HEK293T (cell line): Measurements from ENCODE around the gene AZI2.

Source experiments
- CTCF ChIA-PET: fragments of 350-600 bp; formaldehyde crosslinking; extraction: SDS; loops from one replicate; lab custom pipeline; 2021; ENCODE audit warnings: antibody characterized with exemption, inconsistent platforms; lab: Yijun Ruan, JAX
- POLR2A ChIA-PET: fragments of 350-600 bp; formaldehyde crosslinking; extraction: SDS; loops from one replicate; lab custom pipeline; 2020; ENCODE audit warnings: antibody characterized with exemption, inconsistent platforms; lab: Yijun Ruan, JAX
- DNase-seq: peaks from one replicate; pipeline ENCODE4 v3.0.0; 2012; ENCODE audit warnings: mixed read lengths; ENCODE audit errors: extremely low spot score
- ARNT ChIP-seq: fragments of 450-650 bp; IDR thresholded peaks from 2 replicates; pipeline ENCODE4 v1.6.1; 2017; ENCODE audit warnings: mild to moderate bottlenecking
- BHLHE40 ChIP-seq: fragments of 450-650 bp; IDR thresholded peaks from 2 replicates; pipeline ENCODE4 v1.6.1; 2016; ENCODE audit warnings: mild to moderate bottlenecking, moderate library complexity, borderline replicate concordance
- CTBP1 ChIP-seq: fragments of 450-650 bp; IDR thresholded peaks from 2 replicates; pipeline ENCODE4 v1.6.1; 2016; ENCODE audit warnings: borderline replicate concordance
- ELF4 ChIP-seq: fragments of 450-650 bp; IDR thresholded peaks from 2 replicates; pipeline ENCODE4 v1.6.1; 2017; ENCODE audit warnings: antibody characterized with exemption
- FOXA1 ChIP-seq: fragments of 450-650 bp; IDR thresholded peaks from 2 replicates; pipeline ENCODE4 v1.6.1; 2016; ENCODE audit warnings: mild to moderate bottlenecking
- FOXK2 ChIP-seq: fragments of 450-650 bp; IDR thresholded peaks from 2 replicates; pipeline ENCODE4 v1.6.1; 2016; ENCODE audit warnings: mild to moderate bottlenecking
- FOXM1 ChIP-seq: fragments of 450-650 bp; IDR thresholded peaks from 2 replicates; pipeline ENCODE4 v1.6.1; 2017; ENCODE audit warnings: mild to moderate bottlenecking, borderline replicate concordance
- HDGF ChIP-seq: fragments of 450-650 bp; IDR thresholded peaks from 2 replicates; pipeline ENCODE4 v1.6.1; 2017; ENCODE audit warnings: antibody characterized with exemption, borderline replicate concordance
- L3MBTL2 ChIP-seq: fragments of 450-650 bp; conservative IDR thresholded peaks from 2 replicates; pipeline ENCODE4 v1.6.1; 2016; ENCODE audit warnings: mild to moderate bottlenecking
- LEF1 ChIP-seq: fragments of 450-650 bp; IDR thresholded peaks from 2 replicates; pipeline ENCODE4 v1.6.1; 2017; ENCODE audit warnings: mild to moderate bottlenecking, borderline replicate concordance
- NFRKB ChIP-seq: fragments of 450-650 bp; IDR thresholded peaks from 2 replicates; pipeline ENCODE4 v1.6.1; 2016; ENCODE audit warnings: mild to moderate bottlenecking, moderate library complexity
- SP1 ChIP-seq: fragments of 450-650 bp; IDR thresholded peaks from 2 replicates; pipeline ENCODE4 v1.6.1; 2017
- SUZ12 ChIP-seq: fragments of 450-650 bp; IDR thresholded peaks from 2 replicates; pipeline ENCODE4 v1.6.1; 2016; ENCODE audit warnings: mild to moderate bottlenecking
- TARDBP ChIP-seq: fragments of 450-650 bp; IDR thresholded peaks from 2 replicates; pipeline ENCODE4 v1.6.1; 2016
- ZNF384 ChIP-seq: fragments of 450-650 bp; IDR thresholded peaks from 2 replicates; pipeline ENCODE4 v1.6.1; 2016
- TF ChIP-seq, protein P1 (sequence below): fragments of 450-650 bp; IDR thresholded peaks from 2 replicates; pipeline ENCODE4 v1.6.1; 2016

The AZI2 gene

DNA sequence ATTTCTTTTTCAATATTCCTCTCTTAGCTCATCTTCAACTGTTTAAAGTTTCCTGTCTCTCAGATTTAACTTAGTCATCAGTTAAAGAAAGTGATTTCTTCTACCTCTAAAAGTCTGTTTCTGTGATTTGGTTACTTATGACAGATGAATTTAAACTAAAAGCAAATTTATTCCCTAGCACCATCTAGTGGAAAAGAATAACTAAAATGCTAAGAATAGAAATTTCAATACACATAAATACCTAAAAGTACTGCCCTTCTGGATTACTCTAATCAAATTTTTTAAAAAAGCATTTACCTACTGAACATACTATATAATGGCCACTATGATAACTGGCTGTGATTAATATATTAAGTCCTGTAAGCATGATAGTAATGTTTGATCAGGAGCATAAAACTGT is 14.1 kb downstream of the AZI2 start:
- ChIA-PET POLR2A (interaction anchor here (1.5 kb wide), 1 partner anchor 14 kb away, joined by 4 read pairs; the partner anchor contains the start of genes AZI2 and ZCWPW2), CTCF (interaction anchor here (0.7 to 1.7 kb wide), 2 partner anchors 623 to 1891 kb away, joined by 3 to 6 read pairs; no protein-coding TSS in a partner anchor)
- no peak for DNase-seq
- TF ChIP-seq SUZ12 (no peak), FOXA1 (no peak), SP1 (no peak), ELF4 (no peak)

DNA sequence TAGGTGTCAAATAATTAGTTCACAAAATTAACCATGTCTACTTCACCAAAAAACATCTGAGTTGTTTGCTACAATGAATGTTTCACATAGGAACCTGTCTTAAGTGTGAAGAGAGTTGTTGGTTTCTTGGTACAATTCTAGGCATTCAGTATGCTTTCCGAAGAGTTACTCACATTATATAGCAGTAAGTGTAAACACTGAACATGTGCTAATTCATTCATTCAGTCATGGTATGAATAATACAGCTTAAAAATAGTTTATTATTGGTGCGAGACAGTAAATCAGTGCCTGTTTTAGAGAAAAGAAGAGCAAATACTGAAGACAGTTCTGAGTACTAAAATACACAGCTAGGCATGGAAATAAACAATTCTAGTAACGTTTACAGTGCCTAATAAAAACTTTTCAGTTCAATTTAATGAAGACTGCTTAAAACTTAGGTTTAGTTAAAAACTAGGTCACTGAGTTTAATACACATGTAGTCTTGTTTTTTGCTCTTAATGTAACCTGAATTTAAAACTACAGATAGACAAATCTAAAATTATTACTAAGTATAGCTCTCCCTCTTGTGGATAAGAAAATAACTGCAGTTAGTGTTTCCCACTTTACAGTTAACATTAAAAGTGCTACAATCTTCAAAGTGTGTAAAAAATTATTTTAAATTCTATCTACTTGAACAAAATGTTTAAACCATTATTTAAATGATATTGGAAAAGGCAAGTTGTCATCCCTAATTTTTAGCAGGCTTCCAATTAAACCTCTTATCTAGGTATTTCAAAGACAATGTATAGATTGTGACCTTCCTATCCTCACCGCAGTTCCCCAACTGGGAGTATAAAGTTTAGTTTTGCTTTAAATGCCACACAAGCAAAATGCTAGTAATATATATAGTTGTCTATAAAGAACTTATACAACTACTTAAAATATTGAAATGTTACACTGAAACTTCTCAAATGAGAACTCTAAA is 20.2 kb downstream of the AZI2 start:
- DNase-seq: no peak
- CTCF ChIA-PET: interaction anchor here (0.7 to 2.1 kb wide), 4 partner anchors 11 to 617 kb away, joined by 4 to 8 read pairs (median 6); partner anchors contain the start of genes AZI2, EOMES and ZCWPW2
- TF ChIP-seq FOXK2: no peak
- TF ChIP-seq CTBP1: no peak
- TF ChIP-seq SP1: no peak
- no peak for TF ChIP-seq TARDBP
- TF ChIP-seq ARNT: no peak
- TF ChIP-seq BHLHE40: no peak
- no peak for TF ChIP-seq SUZ12
- TF ChIP-seq L3MBTL2: no peak
- no peak for TF ChIP-seq ZNF384
- TF ChIP-seq HDGF: no peak
- TF ChIP-seq, protein P1, sequence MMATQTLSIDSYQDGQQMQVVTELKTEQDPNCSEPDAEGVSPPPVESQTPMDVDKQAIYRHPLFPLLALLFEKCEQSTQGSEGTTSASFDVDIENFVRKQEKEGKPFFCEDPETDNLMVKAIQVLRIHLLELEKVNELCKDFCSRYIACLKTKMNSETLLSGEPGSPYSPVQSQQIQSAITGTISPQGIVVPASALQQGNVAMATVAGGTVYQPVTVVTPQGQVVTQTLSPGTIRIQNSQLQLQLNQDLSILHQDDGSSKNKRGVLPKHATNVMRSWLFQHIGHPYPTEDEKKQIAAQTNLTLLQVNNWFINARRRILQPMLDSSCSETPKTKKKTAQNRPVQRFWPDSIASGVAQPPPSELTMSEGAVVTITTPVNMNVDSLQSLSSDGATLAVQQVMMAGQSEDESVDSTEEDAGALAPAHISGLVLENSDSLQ: no peak
- TF ChIP-seq FOXM1: no peak
- TF ChIP-seq FOXA1: no peak
- TF ChIP-seq NFRKB: no peak
- TF ChIP-seq LEF1: no peak
- no peak for TF ChIP-seq ELF4
- POLR2A ChIA-PET: interaction anchor here (0.6 to 1.1 kb wide), 2 partner anchors 20 to 89 kb away, joined by 3 to 7 read pairs; partner anchors contain the start of genes AZI2 and ZCWPW2

DNA sequence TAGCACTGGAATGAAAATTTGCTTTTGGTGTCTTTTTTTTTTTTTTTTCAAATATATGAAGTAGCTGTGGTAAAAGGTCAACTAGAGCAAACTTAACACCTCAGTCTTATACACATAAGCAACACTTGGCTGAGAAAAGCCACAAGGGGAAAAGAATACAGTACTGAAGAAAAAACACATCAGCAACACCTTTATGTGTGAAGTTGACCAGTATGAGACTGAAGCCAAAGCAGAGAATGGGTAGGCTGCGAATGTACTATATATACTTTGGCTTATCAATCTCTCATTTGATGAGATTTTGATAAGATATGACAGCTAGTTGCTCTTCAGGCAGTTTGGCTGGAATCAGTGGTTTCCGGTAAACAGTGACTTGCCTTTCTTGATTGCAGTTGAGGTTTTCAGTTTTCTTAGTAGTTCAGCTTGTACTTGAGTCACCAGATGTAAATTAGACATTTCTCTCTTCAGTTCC is 22.1 kb downstream of the AZI2 start:
- ChIA-PET CTCF (interaction anchor here (0.8 kb wide), 1 partner anchor 611 kb away, joined by 4 read pairs; no protein-coding TSS in a partner anchor), POLR2A (no interaction called here)
- TF ChIP-seq NFRKB: no peak
- no peak for TF ChIP-seq SUZ12
- no peak for TF ChIP-seq L3MBTL2
- no peak for TF ChIP-seq CTBP1
- TF ChIP-seq, protein P1: no peak
- no peak for TF ChIP-seq ZNF384
- no peak for DNase-seq

DNA sequence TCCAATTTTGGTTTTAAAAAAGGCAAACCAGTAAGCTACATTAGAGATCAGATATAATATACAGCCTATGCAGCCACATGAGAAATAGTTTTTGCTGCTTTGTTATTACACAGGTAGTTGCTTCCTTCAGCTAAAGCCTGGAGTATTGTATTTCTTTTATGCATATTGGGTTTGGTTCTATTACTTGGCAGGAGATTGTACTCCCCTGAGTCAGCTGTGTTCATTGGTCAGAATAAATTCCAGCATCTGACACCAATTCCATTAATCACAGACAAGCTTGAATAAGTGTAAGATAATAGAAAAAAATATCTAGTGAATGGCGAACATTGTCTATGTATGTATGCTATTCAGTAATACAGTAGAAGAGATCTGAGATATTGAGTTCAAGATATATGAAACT is 26.2 kb downstream of the AZI2 start:
- POLR2A ChIA-PET: no interaction called here
- CTCF ChIA-PET: interaction anchor here (2.0 kb wide), 1 partner anchor 610 kb away, joined by 5 read pairs; no protein-coding TSS in a partner anchor
- no peak for TF ChIP-seq FOXA1
- no peak for TF ChIP-seq ELF4
- no peak for TF ChIP-seq FOXM1
- TF ChIP-seq NFRKB: no peak
- TF ChIP-seq, protein P1: no peak
- no peak for TF ChIP-seq BHLHE40
- no peak for DNase-seq

DNA sequence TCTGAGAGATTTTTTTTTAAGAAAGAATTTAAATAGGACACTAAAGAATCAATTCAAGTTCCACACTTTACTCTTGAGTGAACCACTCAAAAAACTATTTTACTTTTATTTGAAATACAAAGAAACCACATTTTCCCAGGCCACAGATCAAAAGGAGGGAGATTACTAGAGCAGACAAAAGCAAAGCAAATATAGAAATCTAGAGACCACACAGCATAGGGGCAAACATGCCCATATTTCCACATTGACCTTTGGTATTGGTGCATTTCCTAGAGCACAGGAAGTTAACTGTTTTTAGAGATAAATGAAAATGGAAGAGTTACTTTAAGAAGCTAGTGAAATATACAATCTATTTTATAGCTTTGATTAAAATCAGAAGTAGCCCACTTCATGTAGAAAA is 27.6 kb downstream of the AZI2 start:
- no peak for TF ChIP-seq CTBP1
- no peak for TF ChIP-seq ELF4
- no peak for TF ChIP-seq FOXM1
- no peak for TF ChIP-seq FOXK2
- no peak for TF ChIP-seq LEF1
- TF ChIP-seq BHLHE40: no peak
- TF ChIP-seq, protein P1: no peak
- DNase-seq: no peak
- ChIA-PET CTCF (interaction anchor here (1.3 to 2.0 kb wide), 2 partner anchors 14 to 609 kb away, joined by 4 to 5 read pairs; no protein-coding TSS in a partner anchor), POLR2A (no interaction called here)
